ENCODE measurements around the gene VN1R5.
"Not testable (repeated sequence)": the region's sequence is repeated elsewhere in the genome, so short reads cannot be mapped to it uniquely, and the experiment has no call there.

The VN1R5 gene

DNA sequence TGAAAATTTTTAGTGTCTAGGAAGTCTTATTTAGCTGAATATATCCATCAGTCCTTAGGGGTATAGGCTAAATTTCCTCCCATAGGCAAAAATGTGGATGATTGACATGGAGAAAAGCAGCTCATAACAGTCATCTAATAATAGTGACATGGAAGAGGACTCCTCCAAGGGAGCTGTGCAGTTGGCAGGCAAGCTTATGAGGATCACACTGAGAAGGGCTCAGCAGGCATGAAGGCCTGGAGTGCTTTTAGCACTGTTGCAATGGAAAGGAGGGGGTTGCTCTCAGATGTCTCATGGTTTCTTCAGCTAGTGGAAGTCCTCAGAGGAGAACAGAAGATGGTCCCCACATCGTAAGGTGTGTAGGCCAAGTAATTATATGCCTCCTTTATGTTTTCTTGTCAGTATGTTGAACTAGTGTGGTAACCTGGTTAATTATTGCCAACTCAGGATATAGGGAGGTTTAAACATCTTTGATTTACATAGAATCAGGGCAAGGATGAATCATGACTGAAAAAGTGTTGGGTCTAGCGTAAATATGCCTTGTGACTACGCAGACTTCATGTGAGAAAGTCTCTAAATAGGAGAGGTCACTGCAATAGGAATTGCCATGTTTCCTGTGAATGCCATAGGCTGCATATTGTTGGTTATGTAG is 18.9 kb downstream of the VN1R5 start:
- DNase-seq = no peak

DNA sequence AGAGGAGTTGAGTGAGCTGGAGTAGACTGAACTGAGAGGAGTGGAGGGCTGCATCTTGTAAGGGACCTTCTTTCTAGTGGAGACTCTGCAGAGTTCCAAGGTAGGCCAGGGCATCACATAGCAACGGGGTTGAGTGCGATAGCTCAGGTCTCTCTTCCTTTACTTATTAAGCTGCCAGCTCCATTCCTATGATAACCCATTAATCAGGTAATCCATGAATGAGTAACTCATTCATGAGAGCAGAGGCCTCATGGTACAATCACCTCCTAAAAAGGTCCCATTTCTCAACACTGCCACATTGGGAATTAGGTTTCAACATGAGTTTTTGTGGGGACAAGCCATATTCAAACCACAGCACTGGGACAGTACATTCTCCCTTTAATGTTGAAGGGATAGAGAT is 21.3 kb downstream of the VN1R5 start:
- no peak for DNase-seq

DNA sequence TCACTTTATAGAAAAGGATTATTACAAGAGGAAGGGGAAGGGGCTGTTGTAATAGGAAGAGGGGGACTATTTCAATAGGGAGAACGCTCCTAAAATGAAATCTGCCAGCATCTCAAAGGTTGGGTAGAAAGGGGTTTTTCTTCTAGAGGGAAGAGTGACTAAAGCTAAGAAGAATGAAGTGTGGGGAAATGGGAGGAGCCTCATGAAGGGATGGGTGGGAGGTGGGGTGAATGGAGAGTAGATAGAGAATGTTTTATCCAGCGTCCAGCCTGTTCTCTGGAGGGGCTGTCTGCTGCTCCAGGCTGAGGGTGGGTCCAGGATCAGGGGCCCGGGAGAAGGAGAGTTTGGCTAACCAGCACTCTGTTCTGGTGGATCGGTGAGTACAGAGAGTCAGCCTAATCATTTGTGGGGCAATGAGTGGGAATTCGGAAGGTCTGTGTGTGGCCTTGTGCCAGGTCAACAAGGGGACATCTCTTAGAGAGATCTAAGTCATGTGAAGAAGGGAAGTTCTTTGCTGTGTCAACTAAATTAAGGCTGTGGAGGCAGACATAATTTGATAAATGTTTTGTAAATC is 25.2 kb downstream of the VN1R5 start:
- DNase-seq = no peak

DNA sequence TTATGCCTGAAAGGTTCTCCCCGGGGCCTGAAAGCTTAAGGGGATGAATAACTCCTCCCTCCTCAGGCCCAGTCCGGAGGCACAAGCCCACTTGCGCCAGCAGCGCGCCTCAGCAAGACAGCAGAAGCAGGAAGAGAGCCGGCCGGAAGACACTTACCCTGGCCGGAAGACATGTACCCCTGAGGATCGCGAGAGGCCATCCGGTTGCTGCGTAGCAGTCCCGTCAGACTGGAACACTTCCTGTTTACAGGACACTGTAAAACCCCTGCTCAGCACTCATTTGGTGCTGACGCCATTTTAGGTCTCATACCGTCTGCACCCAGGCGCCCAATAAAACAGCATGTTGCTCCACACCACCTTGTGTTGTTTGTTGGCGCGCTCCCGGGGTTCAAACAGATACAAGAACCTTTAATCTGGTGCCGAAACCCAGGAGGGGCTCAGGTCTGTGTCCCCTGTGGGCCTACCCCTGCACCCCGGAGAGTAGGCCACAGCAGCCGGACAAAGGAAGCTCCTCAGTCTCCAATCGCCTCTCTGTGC is 30.3 kb downstream of the VN1R5 start:
- DNase-seq = no peak

DNA sequence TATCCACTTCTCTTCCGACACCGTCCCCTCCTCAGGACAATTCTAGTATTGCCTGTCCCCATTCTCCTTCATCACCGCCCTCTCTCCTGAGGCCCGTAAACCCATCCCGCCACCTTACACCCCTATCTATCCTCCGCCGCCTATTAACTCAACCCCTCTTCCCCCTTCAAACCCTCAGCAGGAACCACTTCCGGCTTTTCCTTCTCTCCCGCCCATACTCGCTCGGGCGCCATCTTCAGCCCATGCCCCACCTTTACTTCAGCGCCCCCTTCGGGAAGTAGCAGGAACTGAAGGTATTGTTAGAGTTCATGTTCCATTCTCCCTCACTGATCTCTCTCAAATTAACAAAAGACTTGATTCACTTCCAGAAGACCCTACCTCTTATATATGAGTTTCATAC is 31.6 kb downstream of the VN1R5 start:
- DNase-seq = no peak

DNA sequence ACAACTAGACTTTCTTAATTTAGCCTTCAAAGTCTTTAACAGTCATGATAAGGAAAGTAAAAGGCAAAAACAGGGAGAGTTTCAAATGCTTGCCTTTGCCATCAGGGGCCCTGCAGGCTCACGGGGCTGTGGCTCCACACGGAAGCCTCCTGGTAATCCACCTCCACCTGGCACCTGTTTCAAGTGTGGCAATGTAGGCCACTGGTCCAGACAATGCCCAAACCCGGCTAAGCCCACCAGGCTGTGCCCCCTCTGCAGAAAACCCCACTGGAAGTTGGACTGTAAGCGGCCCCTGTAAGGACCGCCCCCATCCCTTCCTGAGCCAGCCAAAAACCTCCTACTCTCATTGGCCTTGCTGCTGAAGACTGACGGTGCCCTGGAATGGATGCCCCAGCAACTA is 32.5 kb downstream of the VN1R5 start:
- DNase-seq = no peak

DNA sequence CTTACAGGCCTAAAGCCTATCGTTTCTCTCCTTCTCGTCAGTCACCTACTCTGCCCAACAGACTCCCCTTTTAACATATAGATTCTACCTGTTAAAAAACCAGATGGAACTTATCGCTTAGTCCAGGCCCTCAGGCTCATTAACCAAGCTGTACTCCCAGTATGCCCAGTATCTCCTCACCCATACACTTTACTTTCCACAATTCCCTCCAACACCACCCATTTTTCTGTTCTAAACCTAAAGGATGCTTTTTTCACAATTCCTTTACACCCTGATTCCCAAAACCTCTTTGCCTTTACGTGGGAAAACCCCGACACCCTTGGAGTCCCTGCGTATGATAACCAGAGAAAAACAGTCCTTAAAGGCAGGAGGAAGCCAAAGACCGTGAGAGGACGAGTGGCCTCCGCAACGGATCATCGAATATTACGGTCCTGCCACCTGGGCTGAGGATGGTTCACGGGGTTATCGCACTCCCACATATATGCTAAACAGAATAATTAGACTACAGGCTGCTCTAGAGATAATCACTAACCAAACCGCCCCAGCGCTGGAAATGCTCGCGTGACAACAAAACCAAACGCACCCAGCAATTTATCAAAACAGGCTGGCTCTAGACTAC is 33.5 kb downstream of the VN1R5 start:
- DNase-seq = not testable (repeated sequence)

DNA sequence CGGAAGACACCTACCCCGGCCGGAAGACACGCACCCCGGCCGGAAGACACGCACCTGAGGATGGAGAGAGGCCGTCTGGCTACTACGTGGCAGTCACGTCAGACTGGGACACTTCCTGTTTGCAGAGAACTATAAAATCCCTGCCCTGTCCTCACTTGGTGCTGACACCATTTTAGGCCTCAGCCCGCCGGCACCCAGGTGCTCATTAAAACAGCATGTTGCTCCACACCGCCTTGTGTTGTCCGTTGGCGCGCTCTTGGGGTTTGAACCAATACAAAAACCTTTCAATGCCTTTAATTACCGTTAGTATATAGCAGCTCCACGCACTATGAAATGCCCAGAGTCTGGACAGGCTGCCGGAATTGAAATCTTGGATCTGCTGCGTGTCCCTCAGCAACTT is 34.7 kb downstream of the VN1R5 start:
- DNase-seq = no peak

DNA sequence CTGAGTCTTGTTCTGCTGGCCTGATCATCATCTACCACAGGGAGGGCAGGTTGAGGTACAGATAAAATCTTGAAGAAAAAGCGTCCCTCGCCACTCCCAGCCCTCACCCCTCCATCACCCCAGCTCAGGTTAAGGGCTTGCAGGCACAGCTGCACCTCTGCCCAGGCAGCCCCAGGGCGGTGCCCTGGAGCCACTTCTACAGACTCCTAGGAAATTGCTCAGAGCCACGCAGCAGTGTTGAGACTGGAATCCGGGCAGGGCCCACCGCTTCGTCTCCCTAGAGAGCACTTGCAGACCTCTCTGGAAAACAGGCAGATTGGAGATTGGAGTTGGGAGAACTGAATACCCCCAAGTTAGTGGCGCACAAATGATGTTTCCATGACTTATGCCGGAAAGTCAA is 35.3 kb downstream of the VN1R5 start:
- no peak for DNase-seq

DNA sequence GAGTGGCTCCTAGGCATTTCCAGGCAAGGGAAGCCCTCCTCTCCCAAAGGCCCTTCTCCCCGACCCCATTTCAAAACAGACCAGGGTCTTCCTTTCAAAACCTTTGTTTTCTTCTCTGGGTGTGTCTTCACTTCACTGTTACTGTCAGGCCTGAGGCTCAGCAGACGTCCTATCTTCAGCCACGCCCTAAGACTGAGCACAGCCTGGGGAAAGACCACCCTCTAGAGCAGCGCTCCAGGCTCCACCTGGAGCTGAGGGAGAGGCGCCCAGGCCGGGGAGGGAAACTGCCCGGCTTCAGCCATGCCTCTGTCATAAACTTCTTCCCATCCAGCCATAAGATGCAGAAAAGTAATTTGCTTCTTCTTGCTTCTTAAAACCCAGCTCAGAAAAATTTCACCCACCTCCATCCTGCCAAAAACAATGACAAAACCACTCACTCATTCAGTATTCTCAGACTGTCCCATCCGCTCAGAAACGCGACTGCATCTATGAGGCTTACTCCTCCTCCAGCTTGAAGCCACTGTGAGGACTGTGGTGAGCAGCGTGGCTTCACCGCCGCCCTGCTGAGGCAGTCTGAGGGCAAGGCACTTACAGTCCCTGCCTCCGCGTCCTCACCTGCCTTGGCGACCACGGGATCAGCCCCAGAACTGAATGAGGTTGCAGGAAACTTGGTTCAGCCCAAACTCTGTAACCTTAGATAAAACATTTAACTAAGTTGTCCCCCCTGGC is 36.1 kb downstream of the VN1R5 start:
- DNase-seq = no peak

DNA sequence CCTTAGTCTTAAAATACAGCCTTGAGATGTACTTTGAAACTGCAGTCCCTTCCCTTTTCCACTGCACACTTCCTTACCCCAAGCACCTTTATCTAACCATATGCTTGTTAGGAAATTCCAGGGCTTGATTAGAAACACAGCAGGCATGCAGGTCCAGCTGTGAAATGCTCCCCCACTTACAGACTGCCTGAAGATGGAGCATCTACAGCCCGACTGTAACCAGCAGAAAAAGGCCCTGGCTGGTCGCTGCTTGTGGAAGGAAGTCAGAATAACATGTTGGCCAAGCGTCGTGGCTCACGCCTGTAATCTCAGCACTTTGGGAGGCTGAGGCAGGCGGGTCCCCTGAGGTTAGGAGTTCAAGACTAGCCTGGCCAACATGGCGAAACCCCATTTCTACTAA is 37.2 kb downstream of the VN1R5 start:
- no peak for DNase-seq

DNA sequence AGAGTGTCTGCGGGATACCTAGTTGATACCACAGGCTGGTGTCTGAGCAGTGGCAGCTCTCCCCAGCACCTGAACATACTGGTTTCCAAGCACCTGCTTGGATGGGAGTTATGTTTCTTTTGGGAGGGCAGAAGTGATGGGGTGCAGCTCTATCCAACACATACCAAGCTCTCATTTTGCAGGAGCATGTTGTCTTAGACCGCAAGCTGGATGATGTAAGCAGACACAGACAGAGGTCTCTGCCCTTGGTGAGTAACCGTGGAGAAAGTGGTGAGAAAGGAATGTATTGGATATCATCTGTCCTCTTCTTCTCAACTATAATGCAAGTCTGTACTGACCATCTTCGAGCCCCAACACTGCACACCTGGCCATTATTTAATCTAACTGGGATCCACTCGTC is 38.4 kb downstream of the VN1R5 start:
- no peak for DNase-seq

DNA sequence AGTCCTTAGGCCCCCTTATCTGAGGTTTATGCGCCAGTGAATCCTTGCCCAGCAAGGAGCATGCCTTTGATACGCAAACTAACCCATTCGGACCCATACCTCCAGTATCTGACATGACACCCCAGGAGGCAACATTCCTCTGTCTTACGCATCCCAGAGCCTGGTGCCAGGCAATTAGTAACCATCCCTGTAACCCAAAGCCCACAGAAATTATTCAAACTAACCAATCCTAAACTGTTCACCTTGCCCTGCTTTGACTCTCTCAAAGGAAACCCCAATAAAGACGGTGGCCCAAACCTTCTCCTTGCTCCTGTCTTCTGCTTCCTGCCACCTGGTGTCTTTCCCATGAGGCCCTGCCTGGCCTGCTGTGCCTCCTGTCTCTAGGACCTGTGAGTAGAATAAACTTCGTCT is 39.4 kb downstream of the VN1R5 start:
- DNase-seq = no peak

DNA sequence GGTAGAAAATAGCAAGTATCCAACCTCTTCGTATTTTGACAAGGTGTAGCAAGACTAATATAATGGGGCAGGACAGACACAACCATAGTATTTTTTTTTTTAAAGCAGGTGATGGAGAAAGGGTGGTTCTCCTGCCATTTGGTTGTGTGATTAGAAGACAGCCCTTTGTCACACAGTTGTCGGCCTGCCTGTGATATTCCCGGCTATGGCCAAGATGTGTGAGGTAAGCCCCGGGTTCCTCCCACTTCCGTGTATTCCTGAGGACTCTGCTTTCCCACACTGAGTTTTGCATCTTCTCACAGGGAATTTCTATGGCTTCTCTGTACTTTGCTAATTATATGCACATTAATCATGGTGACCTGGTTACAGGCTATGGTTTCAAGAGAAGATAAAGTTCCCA is 39.9 kb downstream of the VN1R5 start:
- DNase-seq = no peak

DNA sequence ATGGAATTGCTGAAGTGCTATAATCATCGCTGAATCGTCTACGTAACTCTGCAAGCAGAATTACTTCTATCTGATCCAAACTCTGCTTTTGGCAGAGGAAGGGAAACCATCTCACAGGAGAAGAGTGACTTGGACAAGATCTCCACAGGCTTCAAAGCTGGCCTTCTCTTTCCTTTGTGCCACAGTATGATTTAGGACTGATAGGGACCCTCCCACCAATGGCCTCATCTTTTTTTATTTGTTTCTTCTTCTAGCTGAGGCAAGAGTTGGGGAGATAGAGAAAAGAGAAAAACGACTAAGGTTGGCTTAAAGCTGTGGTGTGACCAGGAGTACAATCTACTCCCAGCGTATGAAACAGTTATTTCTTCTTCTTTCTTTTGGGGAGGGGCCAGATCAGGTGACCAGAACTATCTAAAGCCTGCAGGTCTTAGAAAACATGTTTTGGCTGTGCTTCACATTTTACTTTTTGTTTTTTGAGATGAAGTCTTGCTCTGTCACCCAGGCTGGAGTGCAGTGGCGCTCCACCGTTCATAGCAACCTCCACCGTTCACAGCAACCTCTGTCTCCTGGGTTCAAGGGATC is 40.8 kb downstream of the VN1R5 start:
- DNase-seq = no peak

DNA sequence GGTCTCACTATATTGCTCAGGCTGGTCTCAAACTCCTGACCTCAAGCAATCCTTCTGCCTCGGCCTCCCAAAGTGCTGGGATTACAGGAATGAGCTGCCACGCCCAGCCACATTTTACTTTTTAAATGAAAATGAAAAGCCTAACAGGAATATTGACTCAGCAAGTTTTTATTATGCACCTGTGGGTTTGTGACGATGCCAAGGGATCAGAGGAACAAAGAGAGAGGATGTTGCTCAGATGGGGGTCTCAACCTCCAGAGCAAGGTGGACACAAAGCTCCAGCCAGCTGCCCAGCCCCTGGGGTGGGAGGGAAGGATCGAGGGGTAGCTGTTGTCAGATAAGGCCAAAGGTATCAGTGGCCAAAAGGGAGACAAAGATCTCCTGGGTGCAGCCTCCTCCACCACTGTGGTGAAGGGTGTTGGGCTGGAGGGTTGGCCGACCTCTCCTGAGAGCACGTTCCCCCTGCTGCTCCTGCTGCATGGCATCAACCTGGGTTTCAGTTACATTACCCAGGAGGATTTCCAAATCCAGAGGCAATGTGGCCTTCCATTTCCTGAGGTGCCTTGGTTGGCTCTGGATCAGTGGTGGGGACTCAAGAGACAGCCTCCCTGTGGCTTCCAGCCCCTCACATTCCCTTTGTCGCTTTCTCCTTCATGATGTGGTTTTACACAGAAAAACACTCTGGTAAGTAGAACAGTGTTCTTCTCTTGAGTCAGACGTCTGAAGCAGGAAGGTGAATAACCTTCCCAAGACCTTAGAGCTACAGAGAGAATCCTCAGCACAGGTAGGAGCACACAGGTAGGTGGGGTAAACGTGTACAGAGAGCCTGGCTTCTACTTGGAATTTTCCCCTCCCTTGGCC is 41.6 kb downstream of the VN1R5 start:
- DNase-seq = no peak

DNA sequence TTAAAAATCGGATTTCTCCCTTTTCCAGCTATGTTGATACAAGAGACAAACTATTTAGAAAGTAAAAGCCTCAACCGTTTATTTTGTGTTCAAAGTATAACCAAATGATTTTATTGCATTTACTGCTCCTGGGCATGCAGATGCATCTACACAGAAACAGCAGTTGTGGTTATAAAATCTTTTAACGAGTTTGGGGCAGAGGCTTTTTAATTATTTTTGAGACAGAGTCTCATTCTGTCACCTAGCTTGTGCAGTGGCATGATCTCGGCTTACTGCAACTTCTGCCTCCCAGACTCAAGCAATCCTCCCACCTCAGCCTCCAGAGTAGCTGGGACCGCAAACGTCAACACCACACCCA is 42.2 kb downstream of the VN1R5 start:
- DNase-seq = no peak

DNA sequence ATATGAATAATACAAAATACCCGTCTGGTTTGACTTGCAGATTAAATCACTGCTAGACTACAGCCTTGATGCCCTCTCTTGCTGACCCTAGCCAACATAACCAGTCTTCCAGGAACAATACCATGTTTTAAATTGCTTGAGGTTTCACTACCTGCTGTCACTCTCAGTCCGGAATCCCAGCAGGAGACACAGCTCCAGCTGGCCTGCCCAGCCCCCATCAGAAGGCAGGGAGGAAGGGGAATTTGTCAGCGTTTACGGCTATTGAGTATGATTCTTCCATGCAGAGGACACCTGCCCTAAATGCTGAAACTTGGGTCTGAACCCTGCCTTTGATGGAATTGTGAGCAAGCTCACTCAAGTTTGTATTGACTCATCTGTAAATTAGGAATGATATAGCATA is 42.8 kb downstream of the VN1R5 start:
- DNase-seq = no peak

DNA sequence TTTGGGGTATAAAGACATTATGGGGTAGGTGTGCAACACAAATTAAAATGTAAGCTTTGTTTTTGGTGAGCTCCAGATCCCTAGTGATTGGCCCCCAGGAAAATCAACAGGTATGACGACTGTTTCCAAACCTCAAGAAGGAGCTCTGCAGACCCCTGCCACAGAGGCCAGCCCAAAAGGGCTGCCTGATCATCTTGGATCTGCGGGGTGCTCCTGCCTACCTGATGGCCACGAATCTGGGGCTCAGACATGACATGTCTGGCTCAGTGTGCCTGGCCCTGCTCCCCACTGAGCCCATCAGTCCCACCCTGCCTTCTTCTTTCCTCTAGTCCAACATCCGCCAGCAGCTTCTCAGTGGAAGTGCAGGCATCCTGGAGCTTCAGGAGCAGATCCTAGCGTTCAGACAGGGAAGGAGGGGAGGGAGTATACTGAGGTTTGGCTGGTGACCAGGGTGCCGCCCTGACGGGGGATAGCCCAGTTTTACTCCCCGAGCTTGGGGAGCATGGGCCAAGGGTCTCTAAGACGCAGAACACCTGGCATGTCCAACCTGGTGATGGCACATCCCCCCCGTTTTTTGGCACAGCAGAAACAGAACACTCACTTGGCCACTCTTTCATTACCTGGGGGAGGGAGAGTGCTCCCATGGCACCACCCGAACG is 44.0 kb downstream of the VN1R5 start:
- no peak for DNase-seq

DNA sequence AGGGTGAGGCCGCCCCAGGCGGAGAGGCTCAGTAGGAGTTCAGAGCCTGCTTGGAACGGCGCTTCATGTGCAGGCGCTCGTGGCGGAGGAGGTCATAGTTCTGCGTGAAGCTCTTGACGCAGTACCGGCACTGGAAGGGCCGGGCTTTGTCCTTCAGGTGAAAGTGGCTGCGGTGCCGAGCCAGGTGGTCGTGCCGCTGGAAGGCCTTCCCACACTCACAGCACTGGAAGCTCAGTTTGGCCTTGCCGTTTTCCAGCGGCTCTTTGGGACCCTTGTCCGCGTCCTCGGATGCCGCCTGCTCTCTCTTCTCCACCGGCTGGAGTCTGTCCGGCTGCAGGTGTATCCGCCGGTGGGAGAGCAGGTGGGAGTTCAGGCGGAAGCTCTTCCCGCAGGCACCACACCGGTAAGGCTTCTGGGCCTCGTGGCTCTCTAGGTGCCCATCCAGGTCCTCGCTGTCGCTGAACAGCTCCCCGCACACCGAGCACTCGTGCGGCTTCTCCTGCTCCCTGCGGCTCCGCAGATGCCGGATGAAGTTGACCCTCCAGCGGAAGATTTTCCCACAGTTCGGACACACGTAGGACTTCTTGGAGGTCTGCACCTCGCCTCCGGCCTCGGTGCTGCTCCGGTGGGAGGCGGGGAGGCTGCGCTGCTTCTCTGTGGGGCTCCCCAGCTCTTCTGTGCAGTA is 44.8 kb downstream of the VN1R5 start:
- no peak for DNase-seq

DNA sequence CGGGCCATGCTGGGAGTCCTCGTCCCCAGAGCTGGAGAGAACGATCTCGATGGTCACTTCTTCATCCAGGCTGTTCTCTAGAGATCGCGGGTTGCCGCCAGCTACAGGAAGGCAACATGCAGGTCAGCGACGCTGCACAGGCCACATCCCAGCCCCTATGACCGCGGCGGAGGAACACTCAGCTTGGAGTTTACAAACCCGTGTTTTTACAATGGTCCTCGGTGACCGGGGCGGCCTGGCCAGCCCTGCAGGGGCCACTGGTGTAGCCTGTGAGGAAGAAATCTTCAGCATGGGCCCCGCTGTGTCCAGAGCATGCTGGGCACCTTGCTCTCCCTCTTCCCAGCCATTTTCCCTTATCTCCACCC is 45.3 kb downstream of the VN1R5 start:
- no peak for DNase-seq

DNA sequence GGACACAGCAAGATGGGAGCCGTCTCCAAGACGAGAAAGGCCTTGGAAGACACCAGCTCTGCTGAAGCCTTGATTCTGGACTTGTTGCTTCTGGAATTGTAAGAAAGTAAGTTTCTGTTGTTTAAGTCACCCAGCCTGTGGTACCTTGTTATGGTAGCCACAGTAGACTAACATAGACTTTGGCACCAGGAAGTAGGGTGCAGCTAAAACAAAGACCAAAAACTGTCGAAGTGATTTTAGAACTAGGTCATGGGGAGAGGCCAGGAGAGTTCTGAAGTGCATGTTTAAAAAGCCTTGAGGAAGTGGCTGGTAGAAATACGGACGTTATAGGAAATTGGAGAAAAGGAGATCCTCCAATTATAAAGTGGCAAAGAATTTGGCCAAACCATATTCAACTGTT is 47.3 kb downstream of the VN1R5 start:
- no peak for DNase-seq
